Epidermal melanocyte (primary cell): ENCODE results near the gene PIGU.
"Not testable (repeated sequence)": the region's sequence is repeated elsewhere in the genome, so short reads cannot be mapped to it uniquely, and the experiment has no call there.

Experiments used
- DNase-seq: peaks from one replicate; pipeline ENCODE4 v3.0.0; 2011; ENCODE audit warnings: low spot score; ENCODE audit not compliant: insufficient read length

The PIGU gene

DNA sequence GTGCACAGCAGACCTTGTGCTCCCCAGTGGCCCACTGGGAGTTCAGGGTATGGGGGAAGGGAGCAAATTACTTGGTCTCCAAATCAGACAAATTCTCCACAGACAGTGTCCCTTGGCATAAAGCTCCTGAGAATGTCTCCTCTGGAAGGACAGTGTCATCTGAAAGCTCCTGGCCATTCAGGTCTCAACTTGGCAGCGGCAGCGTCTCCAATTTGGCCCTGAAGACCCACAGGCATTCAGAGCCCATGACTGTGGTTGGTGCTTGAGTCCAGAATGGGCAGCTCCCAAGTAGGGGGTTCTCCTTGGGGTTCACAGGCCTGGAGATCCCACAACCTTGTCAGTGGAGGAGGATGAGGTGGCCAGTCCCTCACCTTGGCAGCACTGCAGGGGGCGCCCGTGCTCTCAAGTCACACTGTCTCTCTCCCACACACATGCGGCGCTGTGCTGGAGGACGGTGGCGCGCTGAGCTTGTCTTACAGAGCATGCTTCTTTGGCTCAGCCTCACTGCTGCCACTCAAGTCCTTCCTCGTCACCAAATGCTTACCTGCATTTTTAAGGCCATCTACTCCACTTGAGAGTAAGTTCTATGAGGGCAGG lies 140.0 kb downstream of the PIGU start:
- DNase-seq, result no peak

GRCh38 chr20:34535857-34536256 lies 141.0 kb downstream of the PIGU start:
- no peak for DNase-seq

- no peak for DNase-seq
Measured at GRCh38 chr20:34535301-34535840, 141.5 kb downstream of the PIGU start.

DNA sequence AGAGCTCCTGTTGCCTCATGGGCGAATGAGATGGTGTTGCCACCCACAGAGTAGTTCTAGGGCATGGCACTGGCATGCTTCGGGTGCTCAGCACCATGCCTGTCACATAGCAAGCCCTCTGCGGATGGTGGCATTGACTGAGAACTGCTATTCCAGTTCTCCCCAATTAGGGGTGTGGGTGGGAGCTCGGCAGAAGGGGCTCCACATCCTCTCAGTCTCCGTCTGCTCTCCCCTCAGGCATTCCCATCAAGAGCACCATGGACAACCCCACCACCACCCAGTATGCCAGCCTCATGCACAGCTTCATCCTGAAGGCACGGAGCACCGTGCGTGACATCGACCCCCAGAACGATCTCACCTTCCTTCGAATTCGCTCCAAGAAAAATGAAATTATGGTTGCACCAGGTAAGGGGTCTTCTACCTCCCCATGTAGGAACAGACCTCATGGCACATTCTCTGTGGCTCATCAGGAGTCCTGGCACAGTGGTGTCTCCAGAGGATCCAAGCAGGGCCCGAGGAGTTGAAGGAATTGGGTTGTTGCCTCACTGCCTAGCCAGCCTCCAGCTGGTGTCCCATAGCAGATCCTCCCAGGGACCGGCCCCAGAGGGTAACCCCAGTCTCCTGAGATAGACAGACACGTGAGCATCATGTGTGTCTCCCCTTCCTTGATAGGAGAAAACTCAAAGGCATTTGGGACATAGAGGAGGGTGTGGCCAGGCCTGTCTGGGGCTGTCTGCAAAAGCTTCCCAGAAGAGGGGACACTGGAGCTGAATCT lies 142.3 kb downstream of the PIGU start:
- DNase-seq, result no peak

- DNase-seq, result no peak
Measured at GRCh38 chr20:34532756-34533155, 144.1 kb downstream of the PIGU start.

GRCh38 chr20:34532320-34532719 lies 144.6 kb downstream of the PIGU start:
- no peak for DNase-seq

DNA sequence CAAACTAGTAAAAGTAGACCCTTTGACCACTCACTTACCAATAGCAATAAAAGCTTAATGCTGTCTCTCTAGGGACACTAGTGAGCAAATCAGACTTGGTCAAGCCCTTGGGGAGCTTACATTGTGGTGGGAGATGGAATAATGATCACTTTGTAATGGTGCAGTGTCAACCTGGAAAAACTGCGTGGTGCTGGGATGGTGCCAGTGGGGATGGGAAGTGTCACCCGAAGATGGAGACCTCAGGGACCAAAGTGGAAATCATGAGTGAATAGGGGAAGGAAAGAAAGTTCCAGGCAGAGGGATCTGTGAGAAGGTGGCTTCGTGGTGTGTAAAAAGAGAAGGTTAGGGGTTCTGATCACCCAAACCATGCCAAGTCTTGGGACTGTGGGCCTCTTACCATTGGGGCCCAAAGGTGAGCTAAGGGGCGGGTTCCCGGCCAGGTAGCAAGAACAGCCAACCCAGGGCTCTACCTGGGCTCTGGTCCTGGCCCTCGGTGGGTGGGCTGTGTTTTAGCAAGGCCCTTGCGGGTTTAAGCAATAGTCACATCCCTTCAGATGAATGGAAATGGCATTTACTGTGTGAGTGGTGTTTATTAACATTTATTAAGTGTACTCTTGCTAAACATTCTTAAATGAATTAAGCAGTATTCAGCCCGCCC lies 145.2 kb downstream of the PIGU start:
- no peak for DNase-seq

GRCh38 chr20:34530342-34530741 lies 146.6 kb downstream of the PIGU start:
- DNase-seq, result no peak

- no peak for DNase-seq
Measured at GRCh38 chr20:34529742-34530141, 147.2 kb downstream of the PIGU start.

DNA sequence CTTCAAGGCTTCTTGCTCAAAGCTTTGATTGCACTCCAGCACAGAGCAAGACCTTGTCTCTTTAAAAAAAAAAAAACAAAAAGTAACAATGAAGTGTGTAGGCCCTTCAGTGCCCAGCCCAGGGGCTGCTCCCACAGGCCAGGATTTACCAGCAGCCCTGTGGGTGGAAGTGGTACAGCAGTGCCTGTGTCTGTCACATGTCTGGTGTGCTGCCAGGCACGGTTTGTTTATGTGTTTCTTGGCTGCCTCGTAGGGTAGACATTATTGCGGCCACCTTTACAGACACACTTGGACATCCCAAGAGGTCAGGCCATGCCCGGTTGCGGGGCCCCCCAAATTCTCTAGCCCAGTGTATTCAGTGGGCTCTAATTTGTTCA lies 148.0 kb downstream of the PIGU start:
- DNase-seq, result no peak

- DNase-seq, result no peak
Measured at GRCh38 chr20:34527016-34527415, 149.9 kb downstream of the PIGU start.

DNA sequence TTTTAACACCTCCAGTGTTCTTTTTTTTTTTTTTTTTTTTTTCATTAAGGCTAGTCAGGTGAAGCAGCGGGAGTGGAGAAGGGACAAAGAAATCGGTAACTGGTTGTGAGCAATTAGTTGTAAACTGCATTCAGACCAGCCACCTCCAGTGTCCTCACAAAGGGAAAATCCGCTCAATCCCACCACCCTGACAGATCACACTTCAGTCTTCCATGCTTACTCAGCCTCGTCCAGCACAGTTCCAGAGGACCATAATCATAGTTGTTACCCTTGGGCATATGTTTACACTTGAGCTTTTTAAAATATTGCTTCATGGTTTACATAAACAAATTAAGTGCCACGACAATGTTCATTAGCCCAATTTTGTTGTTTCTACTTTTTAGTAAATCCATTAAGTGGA lies 150.4 kb downstream of the PIGU start:
- DNase-seq, result no peak

GRCh38 chr20:34525709-34526416 lies 151.0 kb downstream of the PIGU start:
- DNase-seq, result no peak

GRCh38 chr20:34525342-34525708 lies 151.6 kb downstream of the PIGU start:
- no peak for DNase-seq

DNA sequence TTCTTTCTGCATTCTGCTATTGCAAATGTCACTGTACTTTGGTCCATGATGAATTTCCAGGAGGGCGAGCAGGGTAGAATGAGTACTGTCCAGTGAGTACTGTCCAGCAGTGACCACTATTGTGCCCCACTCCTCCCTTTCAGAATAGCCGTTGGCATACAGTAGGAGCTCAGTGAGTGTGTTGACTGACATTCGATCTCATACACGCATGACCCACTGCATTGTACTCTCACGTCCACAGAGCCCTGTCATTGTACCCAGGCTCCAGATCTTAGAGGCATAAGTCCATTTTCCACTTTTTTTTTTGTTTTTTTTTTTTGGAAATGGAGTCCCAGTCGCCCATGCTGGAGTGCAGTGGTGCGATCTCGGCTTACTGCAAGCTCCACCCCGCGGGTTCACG lies 152.5 kb downstream of the PIGU start:
- DNase-seq, result no peak

DNA sequence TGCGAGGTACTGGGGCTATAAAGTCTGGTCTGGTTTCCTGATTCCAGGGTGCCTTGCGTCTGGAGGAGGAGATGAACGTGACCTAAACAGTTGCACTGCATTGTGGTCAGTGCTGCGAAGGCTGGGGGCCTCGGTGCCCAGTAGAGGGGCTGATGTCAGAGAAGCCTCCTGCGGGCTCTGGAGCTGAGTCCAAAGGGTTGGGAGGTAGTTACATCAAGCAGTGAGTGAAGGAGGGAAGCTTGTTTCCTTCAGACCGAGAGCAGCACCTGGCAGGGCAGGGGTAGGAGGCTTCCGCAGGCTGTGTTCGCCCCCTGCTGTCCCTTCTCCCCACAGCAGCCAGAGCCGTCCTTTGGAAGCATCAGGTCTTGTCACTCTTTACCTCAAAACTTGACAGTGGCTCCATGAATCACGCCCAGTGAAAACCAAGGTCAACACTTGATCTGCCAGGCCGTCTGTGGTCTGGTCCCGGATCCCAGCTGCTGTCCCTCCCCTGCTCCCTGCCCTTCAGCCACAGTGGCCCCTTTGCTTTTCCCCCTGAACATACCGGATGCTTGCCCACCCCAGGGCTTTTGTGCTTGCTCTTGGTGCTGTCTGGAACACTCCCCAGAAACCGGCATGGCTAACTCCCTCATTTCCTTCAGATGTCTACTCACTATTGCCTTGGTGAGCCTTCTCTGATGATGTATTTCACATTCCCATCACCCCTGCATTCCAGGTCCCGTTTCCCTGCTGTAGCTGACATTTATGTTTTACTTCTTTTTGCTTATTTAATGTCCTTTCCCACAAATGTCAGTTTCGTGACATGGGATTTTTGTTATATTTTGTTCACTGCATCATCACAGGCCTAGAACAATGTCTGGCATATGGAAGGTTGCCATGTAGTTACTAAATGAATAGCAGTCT lies 153.7 kb downstream of the PIGU start:
- no peak for DNase-seq

GRCh38 chr20:34519841-34520240 lies 157.1 kb downstream of the PIGU start:
- DNase-seq, result not testable (repeated sequence)

DNA sequence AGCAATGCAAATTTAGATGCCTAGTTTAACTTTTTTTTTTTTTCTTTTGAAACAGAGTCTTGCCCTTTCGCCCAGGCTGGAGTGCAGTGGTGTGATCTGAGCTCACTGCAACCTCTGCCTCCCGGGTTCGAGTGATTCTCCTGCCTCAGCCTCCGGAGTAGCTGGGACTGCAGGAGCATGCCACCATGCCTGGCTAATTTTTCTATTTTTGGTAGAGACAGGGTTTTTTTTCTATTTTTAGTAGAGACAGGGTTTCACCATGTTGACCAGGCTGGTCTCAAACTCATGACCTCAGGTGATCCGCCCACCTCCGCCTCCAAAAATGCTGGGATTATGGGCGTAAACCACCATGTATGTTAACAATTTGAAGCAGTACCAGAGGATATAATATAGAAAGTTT lies 158.0 kb downstream of the PIGU start:
- DNase-seq, result not testable (repeated sequence)

- no peak for DNase-seq
Measured at GRCh38 chr20:34517114-34517505, 159.8 kb downstream of the PIGU start.

DNA sequence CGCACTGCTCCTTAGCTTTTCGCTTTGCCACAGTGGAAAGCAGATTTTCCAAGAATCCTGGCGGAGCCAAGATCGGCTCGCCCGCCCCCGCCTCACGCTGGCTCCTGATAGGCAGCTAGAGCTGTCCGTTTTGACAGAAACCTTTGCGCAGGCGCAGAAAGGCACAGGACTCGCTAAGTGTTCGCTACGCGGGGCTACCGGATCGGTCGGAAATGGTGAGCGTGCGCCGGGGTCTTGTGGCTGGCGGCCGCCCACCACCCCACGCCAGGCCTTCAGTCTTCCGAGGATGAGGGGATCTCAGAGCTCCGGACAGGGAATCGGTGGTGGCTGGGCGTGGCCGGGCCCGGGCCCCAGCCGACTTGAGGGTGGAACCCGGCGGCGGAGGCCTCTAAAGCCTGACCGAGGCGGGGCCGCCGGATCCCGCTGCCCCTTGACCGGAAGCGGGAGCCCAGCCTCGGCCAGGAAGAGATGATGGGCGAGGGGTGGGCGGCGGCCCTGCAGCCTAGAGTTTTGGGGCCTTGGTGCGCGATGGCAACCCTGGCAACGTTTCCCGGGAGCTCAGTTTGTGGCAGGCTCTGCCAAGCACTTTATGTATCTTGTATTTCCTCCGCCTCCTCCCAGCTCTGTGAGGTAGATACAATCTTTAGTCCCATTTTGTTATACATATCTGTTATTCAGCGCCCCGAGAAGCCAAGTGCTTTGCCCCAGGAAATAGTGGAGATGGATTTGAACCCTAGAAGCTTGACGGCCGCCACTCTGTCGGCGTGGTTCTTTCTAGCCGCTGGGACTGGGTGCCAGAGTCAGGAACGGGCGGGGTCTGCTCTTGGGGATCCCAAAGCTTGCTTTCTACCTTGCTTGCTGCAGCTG lies 160.4 kb downstream of the PIGU start, which contains the start of gene DYNLRB1:
Gene DYNLRB1 (plus strand): TSS at position 176 of the 867 bp plus-strand sequence. CDS start 37 bp downstream, at position 213.
- peak; percentile 94 for DNase-seq
